HepG2 (cell line): ENCODE measurements around the gene LDLRAD2.

ENCODE experiments used
- CEBPB ChIP-seq: IDR thresholded peaks from 2 replicates; pipeline ENCODE4 v1.6.1; 2011; ENCODE audit warnings: low read depth, low read length, improper control_type of control experiment, borderline replicate concordance
- CTCF ChIP-seq: sonication (generic); formaldehyde crosslinking; IDR thresholded peaks from 2 replicates; pipeline ENCODE4 v1.5.0; 2020; ENCODE audit warnings: mild to moderate bottlenecking, missing genetic modification reagents, moderate library complexity
- ETS1 ChIP-seq: sonication (generic); formaldehyde crosslinking; IDR thresholded peaks from 2 replicates; pipeline ENCODE4 v1.4.0; 2020; ENCODE audit warnings: missing genetic modification reagents
- FIP1L1 ChIP-seq: fragments of 200-400 bp; formaldehyde crosslinking; IDR thresholded peaks from 2 replicates; pipeline ENCODE4 v1.6.1; 2018; ENCODE audit warnings: low read depth, mild to moderate bottlenecking, low read length, moderate library complexity, borderline replicate concordance; ENCODE audit not compliant: insufficient read depth
- MAFK ChIP-seq, 2 experiments: IDR thresholded peaks in 1 of 2; conservative IDR thresholded peaks in 1 of 2; 2 replicates each; pipeline ENCODE4 v1.6.1; 2011; ENCODE audit warnings: improper control_type of control experiment in 2 of 2, low read length in 2 of 2
- NFIC ChIP-seq: IDR thresholded peaks from 2 replicates; pipeline ENCODE4 v1.6.1; 2012; ENCODE audit warnings: mild to moderate bottlenecking, low read length, inconsistent platforms
- REST ChIP-seq, 2 experiments: IDR thresholded peaks; 2 replicates each; pipeline ENCODE4 v1.6.1; 2011 to 2012; ENCODE audit warnings: low read length in 2 of 2, borderline replicate concordance in 1 of 2, low read depth in 1 of 2, mild to moderate bottlenecking in 1 of 2, moderate library complexity in 1 of 2
- TCF7L2 ChIP-seq: IDR thresholded peaks from 2 replicates; pipeline ENCODE4 v1.6.1; 2011; ENCODE audit warnings: mild to moderate bottlenecking, low read depth, low read length, moderate library complexity
- XRCC5 ChIP-seq: fragments of 200-400 bp; formaldehyde crosslinking; optimal IDR thresholded peaks from 2 replicates; pipeline ENCODE3; 2017; ENCODE audit warnings: mild to moderate bottlenecking, low read length
- ZFP91 ChIP-seq: sonication (generic); formaldehyde crosslinking; IDR thresholded peaks from 2 replicates; pipeline ENCODE4 v1.9.0; 2022; ENCODE audit warnings: missing genetic modification reagents, mild to moderate bottlenecking, borderline replicate concordance
- ZFX ChIP-seq: sonication (generic); formaldehyde crosslinking; IDR thresholded peaks from 2 replicates; pipeline ENCODE4 v1.4.0; 2020; ENCODE audit warnings: mild to moderate bottlenecking, low read depth, missing genetic modification reagents, moderate library complexity
- ZNF274 ChIP-seq: sonication (generic); formaldehyde crosslinking; IDR thresholded peaks from 2 replicates; pipeline ENCODE4 v1.5.1; 2020; ENCODE audit warnings: mild to moderate bottlenecking, missing genetic modification reagents
- ZNF33A ChIP-seq: sonication (generic); formaldehyde crosslinking; IDR thresholded peaks from 2 replicates; pipeline ENCODE4 v1.5.1; 2020; ENCODE audit warnings: missing genetic modification reagents, mild to moderate bottlenecking, moderate library complexity, borderline replicate concordance
- ZNF451 ChIP-seq: sonication (generic); formaldehyde crosslinking; IDR thresholded peaks from 2 replicates; pipeline ENCODE4 v1.5.0; 2020; ENCODE audit warnings: mild to moderate bottlenecking, missing genetic modification reagents

- TF ChIP-seq ZNF33A (CRISPR knock-in tag), result no peak
- peak; percentile 90 for TF ChIP-seq ZFX (CRISPR knock-in tag)
- no peak for TF ChIP-seq NFIC
- TF ChIP-seq REST (IDR thresholded peaks at IDR 0.05; ENCODE audit: borderline replicate concordance in 1 of 2, low read depth in 1 of 2, low read length in 2 of 2), result 0 out of 4 replicates have a peak, but pooled peaks of 1 of the 2 experiments have one; percentile 36
- TF ChIP-seq ZNF274, result no peak
- no peak for TF ChIP-seq CEBPB
- TF ChIP-seq CTCF, result peak; percentile 22; the same call in 1 of the 2 replicates
- TF ChIP-seq XRCC5, result peak; percentile 16
- no peak for TF ChIP-seq FIP1L1
- no peak for TF ChIP-seq TCF7L2
- no peak for TF ChIP-seq ETS1 (CRISPR knock-in tag)
- TF ChIP-seq ZFP91, result peak; percentile 93
- TF ChIP-seq MAFK (conservative IDR thresholded peaks at IDR 0.05 in 1 of 2, IDR thresholded peaks at IDR 0.05 in 1 of 2; ENCODE audit: low read length in 2 of 2), result no peak
- TF ChIP-seq ZNF451 (CRISPR knock-in tag), result peak; percentile 62
These were observed 29.0 kb upstream of the LDLRAD2 start, which contains the start of gene USP48 for GRCh38 chr1:21782868-21783678.
